Hematopoietic multipotent progenitor cell treated with erythropoietin and hydrocortisone succinate and interleukin-3 and kit ligand, for 17 days (in vitro differentiated cells): Measurements from ENCODE around the gene PGBD4.

Experiments
- DNase-seq: peaks from one replicate; pipeline ENCODE4 v3.0.0-alpha.2; 2015; ENCODE audit warnings: low spot score

Gene PGBD4

DNA sequence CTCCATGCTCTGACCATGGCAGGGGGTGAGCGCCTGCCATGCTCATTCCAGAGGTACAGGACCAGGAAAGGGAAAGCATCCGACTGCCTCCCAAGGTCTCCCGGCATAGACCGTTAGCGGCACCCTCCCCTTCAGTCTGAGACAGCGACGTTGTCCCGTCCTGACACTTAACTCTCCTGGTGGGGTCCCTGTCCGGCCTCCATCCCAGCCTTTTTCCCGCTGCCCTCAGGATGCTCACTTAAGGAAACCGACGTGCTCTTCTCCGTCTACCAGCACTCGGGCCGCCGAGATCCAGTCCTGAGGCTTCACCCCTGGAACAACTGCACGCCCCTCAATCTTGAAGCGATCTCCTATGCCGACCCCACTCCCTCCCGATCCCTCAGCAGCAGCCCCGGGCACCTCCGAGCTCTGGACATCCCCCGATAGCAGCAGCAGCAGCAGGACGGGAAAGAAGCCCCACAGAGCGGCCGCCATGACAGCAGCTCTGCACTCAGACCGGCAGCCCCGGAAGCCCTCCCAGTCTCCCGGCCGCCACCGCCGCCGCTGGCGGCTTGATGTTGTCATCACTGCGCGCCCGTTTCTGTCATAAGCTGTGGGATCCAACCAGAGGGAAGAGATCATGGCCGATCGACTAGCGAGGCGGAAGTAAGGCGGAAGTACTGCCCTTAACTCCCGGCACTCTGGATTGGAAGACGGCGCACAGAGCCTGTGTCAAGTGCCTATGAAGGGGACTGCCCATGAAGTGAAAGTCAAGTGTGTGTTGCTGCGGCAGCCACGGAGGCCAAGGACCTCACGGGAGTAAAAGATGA, at the start of gene PGBD4, which contains the start of gene EMC7:
TSS of gene PGBD4 (plus strand) at position 718 of the 809 bp plus-strand sequence. CDS start 449 bp downstream, outside the sequence.
TSS of gene EMC7 (minus strand) at position 497 of the 809 bp plus-strand sequence. CDS start at position 474, 23 bp downstream.
- DNase-seq = peak; percentile 97

GRCh38 chr15:34054081-34054707, 47.7 kb upstream of the PGBD4 start:
- no peak for DNase-seq

DNA sequence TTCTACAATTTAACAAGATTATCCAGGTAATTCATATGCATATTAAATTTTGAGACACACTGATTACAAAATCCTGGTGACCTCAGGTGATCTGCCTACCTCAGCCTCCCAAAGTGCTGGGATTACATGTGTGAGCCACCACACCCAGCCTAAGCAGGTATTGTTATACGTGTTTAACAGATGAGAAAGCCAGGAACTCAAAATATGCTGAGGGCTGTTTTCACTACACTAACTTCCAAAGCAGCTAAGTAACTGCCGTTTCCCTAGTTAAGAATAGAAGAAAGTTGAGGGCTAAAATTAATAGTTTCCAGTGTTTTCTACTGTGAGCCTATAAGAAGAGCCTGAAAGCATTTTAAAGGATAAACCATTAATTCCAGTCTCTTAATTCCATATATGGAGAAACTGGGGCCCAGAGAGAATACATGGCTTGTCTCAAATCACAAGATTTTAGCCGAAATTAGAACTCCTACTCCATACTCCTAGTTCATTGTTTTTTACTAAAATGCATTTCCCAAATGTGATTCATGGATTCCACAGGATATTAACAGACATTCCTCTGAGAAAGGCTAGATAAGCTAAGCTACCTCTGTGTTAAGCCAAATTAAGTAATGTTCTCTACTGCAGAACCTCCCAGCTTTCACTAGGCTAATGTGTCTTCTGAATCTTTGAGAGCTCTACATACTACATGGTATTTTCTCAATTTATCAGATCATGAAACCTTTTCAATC, 45.9 kb upstream of the PGBD4 start:
- no peak for DNase-seq

DNA sequence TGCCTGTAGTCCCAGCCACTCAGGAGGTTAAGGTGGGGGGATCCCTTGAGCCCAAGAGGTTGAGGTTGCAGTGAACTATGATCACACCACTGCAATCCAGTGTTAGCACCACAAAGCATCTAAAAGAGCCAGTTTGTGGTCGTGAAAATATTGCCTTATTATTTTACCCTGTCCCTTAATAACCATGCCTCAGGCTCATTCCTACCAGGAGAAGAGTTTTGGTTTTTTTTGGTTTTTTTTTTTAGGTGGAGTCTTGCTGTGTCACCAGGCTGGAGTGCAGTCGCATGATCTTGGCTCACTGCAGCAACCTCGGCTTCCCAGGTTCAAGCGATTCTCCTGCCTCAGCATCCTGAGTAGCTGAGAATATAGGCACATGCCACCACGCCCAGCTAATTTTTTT, 45.0 kb upstream of the PGBD4 start:
- DNase-seq = no peak

- DNase-seq = no peak
These were observed 42.4 kb upstream of the PGBD4 start for GRCh38 chr15:34059476-34059875.

GRCh38 chr15:34059946-34060345, 41.9 kb upstream of the PGBD4 start:
- DNase-seq = no peak

DNA sequence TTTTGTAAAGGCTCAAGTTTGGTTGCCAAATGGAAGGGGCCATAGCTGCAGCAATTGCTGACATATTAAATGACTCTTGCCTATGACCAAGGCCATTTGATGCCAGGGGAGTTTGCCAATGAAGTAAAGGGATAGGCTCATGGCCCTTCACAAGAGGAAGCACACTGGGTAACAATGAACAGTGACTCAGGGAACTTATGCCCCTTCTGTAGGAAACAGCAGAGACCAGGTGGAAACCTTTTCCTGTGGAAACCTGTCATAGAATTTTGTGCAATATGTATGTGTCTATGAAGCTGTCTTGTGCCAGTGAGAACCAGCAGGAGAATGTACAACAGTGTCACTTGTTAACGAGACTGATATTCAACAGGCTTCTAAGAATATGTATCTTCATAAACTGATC, 37.4 kb upstream of the PGBD4 start:
- DNase-seq = no peak

- DNase-seq = no peak
These were observed 36.6 kb upstream of the PGBD4 start for GRCh38 chr15:34065261-34065660.

GRCh38 chr15:34065941-34066340, 35.9 kb upstream of the PGBD4 start:
- DNase-seq = no peak

GRCh38 chr15:34070003-34070402, 31.9 kb upstream of the PGBD4 start:
- no peak for DNase-seq

GRCh38 chr15:34076785-34077184, 25.1 kb upstream of the PGBD4 start:
- no peak for DNase-seq

DNA sequence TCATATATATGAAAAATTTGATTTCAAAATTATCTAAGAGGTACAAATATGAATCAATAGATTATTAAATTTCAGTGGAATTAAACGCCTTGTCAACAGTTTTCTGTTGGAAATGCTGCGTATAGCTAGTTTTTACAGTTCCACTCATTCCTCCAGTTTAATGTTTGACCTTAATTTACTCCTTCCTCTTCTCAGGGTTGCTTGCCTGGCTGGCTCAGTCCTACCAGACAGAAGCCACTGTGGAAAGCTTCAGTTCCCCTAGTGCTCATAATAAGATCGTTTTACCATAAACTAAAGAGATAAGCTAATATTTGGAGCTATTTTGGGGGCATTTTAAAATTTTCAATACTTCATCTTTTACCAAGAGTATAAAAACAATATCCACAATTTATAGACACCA, 23.0 kb upstream of the PGBD4 start:
- DNase-seq = no peak

DNA sequence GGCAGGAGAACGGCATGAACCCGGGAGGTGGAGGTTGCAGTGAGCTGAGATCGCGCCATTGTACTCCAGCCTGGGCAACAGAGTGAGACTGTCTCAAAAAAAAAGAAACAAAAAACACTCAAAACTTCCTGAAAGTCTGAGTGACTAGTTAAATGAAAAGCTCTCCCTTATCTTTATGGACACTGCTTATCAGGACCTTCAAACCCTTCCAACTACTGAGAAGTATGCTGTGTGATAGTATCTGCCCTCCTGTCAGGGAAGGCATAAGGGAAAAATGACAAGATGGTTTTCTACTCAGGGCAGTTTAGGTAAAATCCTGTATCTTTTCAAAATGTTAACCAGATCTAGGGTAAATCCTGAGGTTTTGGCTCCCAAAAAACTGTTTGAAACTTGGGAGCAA, 22.0 kb upstream of the PGBD4 start:
- no peak for DNase-seq

- DNase-seq = no peak
These were observed 17.8 kb upstream of the PGBD4 start for GRCh38 chr15:34084086-34084485.

GRCh38 chr15:34085746-34086145, 16.1 kb upstream of the PGBD4 start:
- DNase-seq = no peak

DNA sequence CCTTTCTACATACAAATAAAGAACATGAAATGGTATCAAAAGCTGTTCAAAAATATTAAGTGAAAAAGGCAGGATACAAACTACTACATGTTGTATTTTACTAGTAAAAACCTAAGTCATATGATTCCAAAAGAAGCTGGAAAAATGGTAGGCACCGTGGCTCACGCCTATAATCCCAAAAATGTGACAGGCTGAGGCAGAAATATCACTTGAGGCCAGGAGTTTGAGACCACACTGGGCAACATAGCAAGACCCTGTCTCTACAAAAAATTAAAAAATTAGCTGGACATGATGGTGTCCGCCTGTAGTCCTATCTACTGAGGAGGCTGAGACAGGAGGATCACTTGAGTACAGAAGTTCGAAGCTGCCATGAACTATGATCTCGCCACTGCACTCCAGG, 2.0 kb upstream of the PGBD4 start:
- DNase-seq = no peak

DNA sequence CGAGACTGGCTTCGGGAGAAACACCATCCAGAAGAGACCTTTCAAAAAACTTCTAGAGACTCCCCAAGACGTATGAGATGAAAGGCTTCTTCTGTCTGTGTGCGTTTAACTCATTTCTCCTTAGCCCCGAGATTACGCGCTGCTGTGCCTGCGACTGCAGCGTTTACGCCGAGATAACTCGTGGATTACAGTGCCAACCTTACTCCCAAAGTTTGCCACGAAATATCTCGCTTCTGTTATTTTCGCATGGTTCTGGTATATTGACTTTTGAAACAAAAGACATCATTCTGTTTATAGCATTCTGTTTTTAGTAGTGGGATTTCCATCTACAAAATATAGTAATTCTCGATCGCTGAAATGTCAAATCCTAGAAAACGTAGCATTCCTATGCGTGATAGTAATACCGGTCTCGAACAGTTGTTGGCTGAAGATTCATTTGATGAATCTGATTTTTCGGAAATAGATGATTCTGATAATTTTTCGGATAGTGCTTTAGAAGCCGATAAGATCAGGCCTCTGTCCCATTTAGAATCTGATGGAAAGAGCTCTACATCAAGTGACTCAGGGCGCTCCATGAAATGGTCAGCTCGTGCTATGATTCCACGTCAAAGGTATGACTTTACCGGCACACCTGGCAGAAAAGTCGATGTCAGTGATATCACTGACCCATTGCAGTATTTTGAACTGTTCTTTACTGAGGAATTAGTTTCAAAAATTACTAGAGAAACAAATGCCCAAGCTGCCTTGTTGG, 467 bp downstream of the PGBD4 start:
- DNase-seq = no peak

- DNase-seq = no peak
These were observed 4.5 kb downstream of the PGBD4 start for GRCh38 chr15:34106423-34106822.

DNA sequence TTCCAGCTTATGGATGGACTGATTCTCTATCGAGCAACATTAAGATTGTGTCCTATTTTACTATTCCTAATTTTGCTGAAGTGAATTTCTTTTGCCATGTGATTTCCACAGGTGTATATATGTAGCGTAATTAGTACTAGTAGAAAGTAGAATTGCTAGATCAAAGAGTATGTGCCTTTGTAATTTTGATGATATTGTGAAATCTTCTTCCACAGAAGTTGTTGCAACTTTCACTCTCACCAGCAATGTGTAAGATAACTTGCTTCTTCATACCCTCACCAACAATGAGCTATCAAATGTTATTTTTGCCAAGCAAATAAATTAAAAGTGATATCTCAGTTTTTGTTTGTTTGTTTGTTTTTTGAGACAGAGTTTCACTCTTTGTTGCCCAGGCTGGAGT, 5.4 kb downstream of the PGBD4 start:
- DNase-seq = no peak

- DNase-seq = peak; percentile 17
These were observed 8.1 kb downstream of the PGBD4 start for GRCh38 chr15:34109797-34110663.

GRCh38 chr15:34111488-34111887, 9.6 kb downstream of the PGBD4 start:
- DNase-seq = no peak
